ENCODE measurements around the gene DSCAML1.

Gene DSCAML1

GRCh38 chr11:117631336-117632140 is 165.5 kb downstream of the DSCAML1 start:
- DNase-seq, result no peak

GRCh38 chr11:117629891-117630538 is 167.0 kb downstream of the DSCAML1 start:
- DNase-seq, result no peak

GRCh38 chr11:117629146-117629545 is 167.9 kb downstream of the DSCAML1 start:
- DNase-seq, result no peak

- DNase-seq, result no peak
These were observed 169.8 kb downstream of the DSCAML1 start for GRCh38 chr11:117627259-117627658.

GRCh38 chr11:117626576-117626975 is 170.4 kb downstream of the DSCAML1 start:
- DNase-seq, result no peak

GRCh38 chr11:117625237-117625636 is 171.8 kb downstream of the DSCAML1 start:
- DNase-seq, result no peak

- DNase-seq, result no peak
These were observed 173.2 kb downstream of the DSCAML1 start for GRCh38 chr11:117623831-117624271.

- DNase-seq, result no peak
These were observed 175.8 kb downstream of the DSCAML1 start for GRCh38 chr11:117621226-117621625.

GRCh38 chr11:117620659-117621058 is 176.4 kb downstream of the DSCAML1 start:
- no peak for DNase-seq

GRCh38 chr11:117620086-117620485 is 176.9 kb downstream of the DSCAML1 start:
- peak; percentile 6 for DNase-seq

- DNase-seq, result no peak
These were observed 177.4 kb downstream of the DSCAML1 start for GRCh38 chr11:117619661-117620060.

- DNase-seq, result no peak
These were observed 178.0 kb downstream of the DSCAML1 start for GRCh38 chr11:117618982-117619355.

- DNase-seq, result no peak
These were observed 178.6 kb downstream of the DSCAML1 start for GRCh38 chr11:117618302-117618981.

- DNase-seq, result no peak
These were observed 180.0 kb downstream of the DSCAML1 start for GRCh38 chr11:117616979-117617378.

GRCh38 chr11:117614728-117615127 is 182.3 kb downstream of the DSCAML1 start:
- no peak for DNase-seq

GRCh38 chr11:117613521-117613920 is 183.5 kb downstream of the DSCAML1 start:
- DNase-seq, result no peak

- DNase-seq, result no peak
These were observed 184.8 kb downstream of the DSCAML1 start for GRCh38 chr11:117612177-117612576.

GRCh38 chr11:117610901-117611300 is 186.1 kb downstream of the DSCAML1 start:
- DNase-seq, result no peak

- no peak for DNase-seq
These were observed 187.0 kb downstream of the DSCAML1 start for GRCh38 chr11:117610045-117610444.

GRCh38 chr11:117607449-117607848 is 189.6 kb downstream of the DSCAML1 start:
- no peak for DNase-seq

- peak; percentile 21 for DNase-seq
These were observed 190.2 kb downstream of the DSCAML1 start for GRCh38 chr11:117606790-117607189.

- DNase-seq, result no peak
These were observed 190.8 kb downstream of the DSCAML1 start for GRCh38 chr11:117606211-117606610.

GRCh38 chr11:117605331-117605730 is 191.7 kb downstream of the DSCAML1 start:
- DNase-seq, result no peak

Data from MV-4-11 (cell line).